GM23248 (cell line): ENCODE data around the gene CNGA1. TPM values are rescaled to one million over a fixed set of nuclear protein-coding genes. Genes with fewer than 3 reads are reported as not detected.
A peak's percentile ranks its signal among the peaks of the same experiment; 100 is the strongest.

Source experiments
- DNase-seq: peaks from one replicate; pipeline ENCODE4 v3.0.0-alpha.2; 2015
- H2AFZ ChIP-seq: fragments of 200-600 bp; sonication (generic); 2 replicates; pipeline ENCODE4 v1.6.1; 2016; ENCODE audit warnings: antibody characterized with exemption
- H3F3A ChIP-seq: fragments of 200-600 bp; sonication (generic); 2 replicates; pipeline ENCODE4 v1.6.1; 2016; ENCODE audit warnings: mild to moderate bottlenecking, antibody characterized with exemption, mixed run types; ENCODE audit not compliant: insufficient read depth
- H3K27ac ChIP-seq: fragments of 200-600 bp; sonication (generic); 2 replicates; pipeline ENCODE4 v1.5.1; 2016; ENCODE audit warnings: mild to moderate bottlenecking
- H3K27me3 ChIP-seq: fragments of 200-600 bp; sonication (generic); replicated peaks from 2 replicates; pipeline ENCODE4 v1.6.1; 2016; ENCODE audit warnings: mild to moderate bottlenecking; ENCODE audit not compliant: insufficient read depth
- H3K36me3 ChIP-seq: fragments of 200-600 bp; sonication (generic); 2 replicates; pipeline ENCODE4 v1.6.1; 2016; ENCODE audit warnings: low read depth, mild to moderate bottlenecking
- H3K4me1 ChIP-seq: fragments of 200-600 bp; sonication (generic); 2 replicates; pipeline ENCODE4 v1.6.1; 2016; ENCODE audit warnings: mild to moderate bottlenecking; ENCODE audit not compliant: insufficient read depth
- H3K4me2 ChIP-seq: fragments of 200-600 bp; sonication (generic); one replicate; pipeline ENCODE4 v1.6.1; 2016; ENCODE audit warnings: mild to moderate bottlenecking; ENCODE audit not compliant: unreplicated experiment
- H3K4me3 ChIP-seq: fragments of 200-600 bp; sonication (generic); 2 replicates; pipeline ENCODE4 v1.5.1; 2016; ENCODE audit warnings: mild to moderate bottlenecking
- H3K79me2 ChIP-seq: fragments of 200-600 bp; sonication (generic); 2 replicates; pipeline ENCODE4 v1.6.1; 2016; ENCODE audit warnings: mild to moderate bottlenecking; ENCODE audit not compliant: insufficient read depth
- H3K9ac ChIP-seq: fragments of 200-600 bp; sonication (generic); 2 replicates; pipeline ENCODE4 v1.6.1; 2016; ENCODE audit warnings: mild to moderate bottlenecking
- H3K9me2 ChIP-seq: fragments of 200-600 bp; sonication (generic); 2 replicates; pipeline ENCODE4 v1.6.1; 2016; ENCODE audit warnings: mixed run types, mild to moderate bottlenecking, moderate library complexity; ENCODE audit not compliant: insufficient read depth
- H3K9me3 ChIP-seq: fragments of 200-600 bp; sonication (generic); one replicate; pipeline ENCODE4 v1.6.1; 2017; ENCODE audit warnings: low read depth
- H4K20me1 ChIP-seq: fragments of 200-600 bp; sonication (generic); 2 replicates; pipeline ENCODE4 v1.6.0; 2016; ENCODE audit not compliant: insufficient read depth
- EZH2 ChIP-seq: fragments of 200-600 bp; sonication (generic); IDR thresholded peaks from 2 replicates; pipeline ENCODE4 v1.6.1; 2018; ENCODE audit warnings: antibody characterized with exemption, mild to moderate bottlenecking; ENCODE audit not compliant: insufficient read depth, poor library complexity, severe bottlenecking
- EZH2phosphoT487 ChIP-seq: fragments of 200-600 bp; sonication (generic); IDR thresholded peaks from 2 replicates; pipeline ENCODE4 v1.6.1; 2018; ENCODE audit warnings: antibody characterized with exemption, moderate library complexity, mild to moderate bottlenecking, low read depth; ENCODE audit not compliant: insufficient read depth
- WGBS, 2 experiments: methylation state at CpG; one replicate each; pipeline ENCODE4 v1.1.6; 2015 to 2017; ENCODE audit warnings: low lambda C conversion rate in 2 of 2, low coverage in 1 of 2; ENCODE audit errors: missing lambda C conversion rate in 2 of 2; 5-methylcytosine and 5-hydroxymethylcytosine counted together
- in situ Hi-C: fragments of 300-500 bp; cut with MboI; formaldehyde crosslinking; loops from 2 replicates; pipeline ENCODE4 v1.15.0; 2020
- polyA plus RNA-seq: library from polyadenylated mRNA; unstranded; fragments of >200 nt; fragmentation: Nextera tagmentation; extraction: Ambion mirVana; gene quantifications from 2 replicates; pipeline ENCODE4 v1.2.1, GENCODE V29; 2016
- total RNA-seq: library from RNA; depleted of rRNA; stranded (reverse); fragments of >200 nt; shearing (Covaris generic); gene quantifications from 2 replicates; pipeline ENCODE4 v1.2.3, GENCODE V29; 2014

CNGA1 gene
- total and polyA plus RNA-seq, 2 experiments from 2014 or later: not detected

DNA sequence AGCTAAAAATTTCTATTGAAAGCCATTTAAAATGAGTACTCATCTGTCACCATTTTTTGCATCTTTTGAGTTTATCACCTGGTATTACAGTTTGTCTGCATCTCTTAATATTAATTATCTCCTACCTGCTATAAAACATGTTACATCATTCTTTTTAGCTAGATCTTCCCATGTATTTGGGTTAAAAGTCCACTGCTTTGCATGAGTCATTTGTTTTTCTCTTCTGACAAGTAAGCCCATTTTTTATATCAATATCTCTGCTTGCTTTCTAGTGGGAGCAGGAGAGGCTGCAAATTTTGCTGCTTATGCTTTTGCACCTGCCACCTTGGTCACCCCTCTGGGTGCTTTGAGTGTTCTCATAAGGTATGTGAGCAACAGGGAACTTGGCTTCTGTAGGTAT, 16.2 kb upstream of the CNGA1 start:
- Histone ChIP-seq H3K4me1 (no peaks in the 10 kb centered on the region), H3K4me3 (no peak overlapping the region), H3K36me3 (no peaks in the 10 kb centered on the region), H3K4me2 (no peak overlapping the region), H3K9me2 (no peaks in the 10 kb centered on the region), H2AFZ (no peak overlapping the region), H3K27me3 (no peaks in the 10 kb centered on the region), H3K9ac (no peak overlapping the region), H3K79me2 (no peaks in the 10 kb centered on the region), H3K9me3 (no peaks in the 10 kb centered on the region), H3K27ac (no peak overlapping the region), H3F3A (no peaks in the 10 kb centered on the region), H4K20me1 (no peaks in the 10 kb centered on the region)
- DNase-seq: no peak
- no peak for TF ChIP-seq EZH2
- no peak for TF ChIP-seq EZH2phosphoT487
- in situ Hi-C loops: no loop called here

DNA sequence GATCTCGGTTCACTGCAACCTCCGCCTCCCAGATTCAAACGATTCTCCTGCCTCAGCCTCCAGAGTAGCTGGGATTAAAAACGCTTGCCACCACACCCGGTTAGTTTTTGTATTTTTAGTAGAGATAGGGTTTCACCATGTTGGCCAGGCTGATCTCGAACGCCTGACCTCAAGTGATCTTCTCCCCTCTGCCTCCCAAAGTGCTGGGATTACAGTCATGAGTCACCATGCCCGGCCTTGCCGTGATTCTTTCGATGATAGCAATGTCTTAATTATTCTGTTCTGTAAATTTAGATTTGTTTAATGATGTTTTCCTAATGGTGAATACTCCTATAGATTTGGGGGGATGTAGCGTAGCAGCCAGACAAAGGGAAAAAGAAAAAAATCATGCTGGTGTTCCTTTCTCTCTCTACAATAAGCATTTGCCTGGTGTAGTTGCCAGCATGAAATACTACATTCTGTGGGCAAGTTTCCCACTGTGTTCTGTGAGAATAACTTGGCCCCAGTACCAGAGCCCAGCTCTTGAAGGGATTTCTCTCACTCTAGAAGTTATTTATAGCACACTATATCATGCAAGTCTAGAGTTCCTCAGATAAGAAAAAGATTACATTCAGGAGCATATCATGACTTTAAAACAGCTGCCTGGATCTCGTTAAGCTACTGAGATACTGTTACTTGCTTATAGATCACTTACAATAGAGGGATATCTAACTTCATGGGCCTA, 15.5 kb upstream of the CNGA1 start:
- H4K20me1 ChIP-seq: no peaks in the 10 kb centered on the region
- H3K9ac ChIP-seq: no peak overlapping the region
- H3K27me3 ChIP-seq: no peaks in the 10 kb centered on the region
- H3K9me2 ChIP-seq: no peaks in the 10 kb centered on the region
- no peaks in the 10 kb centered on the region for H3K36me3 ChIP-seq
- TF ChIP-seq EZH2phosphoT487 (no peak), EZH2 (no peak)
- H3K27ac ChIP-seq: no peak overlapping the region
- no peaks in the 10 kb centered on the region for H3K79me2 ChIP-seq
- H3K4me3 ChIP-seq: no peak overlapping the region
- in situ Hi-C loops: no loop called here
- DNase-seq: peak; percentile 10
- no peaks in the 10 kb centered on the region for H3K4me1 ChIP-seq
- no peak overlapping the region for H3K4me2 ChIP-seq
- no peaks in the 10 kb centered on the region for H3F3A ChIP-seq
- WGBS, 2 experiments: 62 to 65% methylated on average over 12 of the region's 12 CpGs
- H2AFZ ChIP-seq: no peak overlapping the region
- no peaks in the 10 kb centered on the region for H3K9me3 ChIP-seq

DNA sequence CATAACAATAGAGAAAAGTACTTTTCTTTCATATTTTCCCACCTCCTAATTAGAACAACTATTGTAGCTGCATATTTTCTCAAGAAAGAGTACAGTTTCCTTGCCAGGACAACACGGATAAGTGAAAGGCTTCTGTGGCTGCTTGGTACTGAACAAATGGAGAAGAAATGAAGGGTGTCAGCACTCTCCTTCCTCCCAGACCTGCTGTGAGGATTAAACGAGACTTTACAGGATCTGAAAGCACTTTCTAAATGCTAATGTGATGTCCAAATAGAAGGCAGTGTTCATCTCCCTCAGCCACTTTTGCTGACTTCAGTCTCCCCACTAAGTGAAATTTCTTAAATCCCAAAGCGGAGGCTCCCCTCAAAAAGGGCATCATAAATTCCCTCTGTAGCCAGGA, 14.0 kb upstream of the CNGA1 start:
- H3K9me3 ChIP-seq: no peaks in the 10 kb centered on the region
- H3K4me1 ChIP-seq: no peaks in the 10 kb centered on the region
- H3K4me3 ChIP-seq: no peak overlapping the region
- DNase-seq: no peak
- H3K27ac ChIP-seq: no peak overlapping the region
- 36 to 41% methylated on average over 3 of the region's 3 CpGs for WGBS, 2 experiments
- H2AFZ ChIP-seq: 0 out of 2 replicates have a peak overlapping the region, but pooled peaks have one; percentile 12
- no peaks in the 10 kb centered on the region for H3K9me2 ChIP-seq
- no peak overlapping the region for H3K9ac ChIP-seq
- no peak overlapping the region for H3K4me2 ChIP-seq
- in situ Hi-C loops: no loop called here
- H3K36me3 ChIP-seq: no peaks in the 10 kb centered on the region
- H3F3A ChIP-seq: no peaks in the 10 kb centered on the region
- no peaks in the 10 kb centered on the region for H3K27me3 ChIP-seq
- H4K20me1 ChIP-seq: no peaks in the 10 kb centered on the region
- H3K79me2 ChIP-seq: no peaks in the 10 kb centered on the region
- TF ChIP-seq EZH2phosphoT487 (no peak), EZH2 (no peak)

DNA sequence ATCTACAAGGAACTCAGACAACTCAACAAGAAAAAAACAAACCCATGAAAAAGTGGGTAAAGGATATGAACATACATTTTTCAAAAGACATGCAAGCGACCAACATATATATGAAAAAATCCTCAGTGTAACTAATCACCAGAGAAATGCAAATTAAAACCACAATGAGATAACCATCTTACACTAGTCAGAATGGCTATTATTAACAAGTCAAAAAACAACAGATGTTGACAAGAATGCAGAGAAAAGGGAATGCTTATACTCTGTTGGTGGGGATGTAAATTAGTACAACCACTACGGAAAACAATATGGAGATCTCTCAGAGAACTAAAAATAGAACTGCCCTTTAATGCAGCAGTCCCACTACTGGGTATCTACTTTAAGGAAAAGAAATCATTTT, 12.2 kb upstream of the CNGA1 start:
- Histone ChIP-seq H3K4me2 (no peak overlapping the region), H3K27me3 (no peaks in the 10 kb centered on the region), H3K4me3 (no peak overlapping the region), H3K9me2 (no peaks in the 10 kb centered on the region), H2AFZ (no peak overlapping the region), H3K9me3 (no peaks in the 10 kb centered on the region), H3K36me3 (no peaks in the 10 kb centered on the region), H3K4me1 (no peaks in the 10 kb centered on the region), H3F3A (no peaks in the 10 kb centered on the region), H3K79me2 (no peaks in the 10 kb centered on the region), H3K9ac (no peak overlapping the region), H3K27ac (no peak overlapping the region), H4K20me1 (no peaks in the 10 kb centered on the region)
- no peak for DNase-seq
- TF ChIP-seq EZH2phosphoT487: no peak
- TF ChIP-seq EZH2: no peak
- WGBS, 2 experiments: 3 to 4% methylated on average over 2 of the region's 2 CpGs
- in situ Hi-C loops: no loop called here

DNA sequence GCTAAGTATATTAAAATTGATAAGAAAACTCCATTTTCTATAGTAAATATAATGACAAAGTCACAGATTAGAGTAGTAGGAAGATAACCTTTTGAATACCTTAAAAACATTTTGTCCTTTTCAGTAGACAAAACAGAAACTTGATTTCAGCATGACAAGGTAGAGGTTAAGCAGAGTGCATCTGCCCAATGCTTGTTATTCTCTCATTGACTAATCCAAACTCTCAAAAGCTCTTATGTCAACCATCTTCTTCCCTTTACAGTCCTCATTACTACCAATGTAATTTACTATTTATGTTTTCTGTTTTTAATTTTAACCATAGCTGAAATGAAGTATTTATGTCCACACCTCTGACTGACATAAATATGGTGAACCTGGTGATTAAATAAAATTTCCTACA, 11.2 kb upstream of the CNGA1 start:
- no peaks in the 10 kb centered on the region for H3K27me3 ChIP-seq
- DNase-seq: no peak
- no peaks in the 10 kb centered on the region for H3K36me3 ChIP-seq
- no peaks in the 10 kb centered on the region for H3K9me3 ChIP-seq
- no peak for TF ChIP-seq EZH2phosphoT487
- TF ChIP-seq EZH2: no peak
- H3K27ac ChIP-seq: no peak overlapping the region
- no peaks in the 10 kb centered on the region for H3K79me2 ChIP-seq
- no peaks in the 10 kb centered on the region for H4K20me1 ChIP-seq
- H2AFZ ChIP-seq: no peak overlapping the region
- no peak overlapping the region for H3K4me2 ChIP-seq
- in situ Hi-C loops: no loop called here
- no peaks in the 10 kb centered on the region for H3K9me2 ChIP-seq
- H3K9ac ChIP-seq: no peak overlapping the region
- H3F3A ChIP-seq: no peaks in the 10 kb centered on the region
- H3K4me3 ChIP-seq: no peak overlapping the region
- no peaks in the 10 kb centered on the region for H3K4me1 ChIP-seq
